Astrocyte (in vitro differentiated cells and primary cell): ENCODE data around the gene NCAM2. TPM values are rescaled to one million over a fixed set of nuclear protein-coding genes. Genes with fewer than 3 reads are reported as not detected.
A peak's percentile ranks its signal among the peaks of the same experiment; 100 is the strongest.

Experiments
- DNase-seq: peaks from one replicate; pipeline ENCODE4 v3.0.0-alpha.2; 2010; ENCODE audit warnings: low read depth
- FAIRE-seq: peaks from 2 replicates; lab custom pipeline; 2011; peaks lifted over from hg19 to GRCh38; lab: Jason Lieb, UNC
- H2AFZ ChIP-seq: 2 replicates; pipeline ENCODE4 v1.6.0; 2012; ENCODE audit warnings: low read depth, low read length, inconsistent platforms
- H3K27ac ChIP-seq: 2 replicates; pipeline ENCODE4 v1.5.1; 2011; ENCODE audit warnings: low read depth, low read length, inconsistent platforms
- H3K27me3 ChIP-seq: 2 replicates; pipeline ENCODE4 v1.6.0; 2011; ENCODE audit warnings: low read length, inconsistent platforms; ENCODE audit not compliant: insufficient read depth
- H3K36me3 ChIP-seq: 2 replicates; pipeline ENCODE4 v1.5.1; 2011; ENCODE audit warnings: low read length, inconsistent platforms; ENCODE audit not compliant: insufficient read depth
- H3K4me1 ChIP-seq: 2 replicates; pipeline ENCODE4 v1.5.1; 2011; ENCODE audit warnings: low read length, inconsistent platforms; ENCODE audit not compliant: insufficient read depth
- H3K4me2 ChIP-seq: 2 replicates; pipeline ENCODE4 v1.6.0; 2012; ENCODE audit warnings: low read length, inconsistent platforms
- H3K4me3 ChIP-seq: 2 replicates; pipeline ENCODE4 v1.5.1; 2011; ENCODE audit warnings: low read depth, mild to moderate bottlenecking, low read length, inconsistent platforms; ENCODE audit not compliant: insufficient read depth
- H3K79me2 ChIP-seq: 2 replicates; pipeline ENCODE4 v1.6.0; 2012; ENCODE audit warnings: mild to moderate bottlenecking, low read length, inconsistent platforms; ENCODE audit not compliant: insufficient read depth
- H3K9ac ChIP-seq: 2 replicates; pipeline ENCODE4 v1.6.0; 2012; ENCODE audit warnings: mild to moderate bottlenecking, low read length, inconsistent platforms
- H3K9me3 ChIP-seq: 2 replicates; pipeline ENCODE4 v1.5.1; 2012; ENCODE audit warnings: low read depth, mild to moderate bottlenecking, low read length, inconsistent platforms; ENCODE audit not compliant: insufficient read depth
- H4K20me1 ChIP-seq: 2 replicates; pipeline ENCODE4 v1.6.0; 2012; ENCODE audit warnings: low read length, inconsistent platforms; ENCODE audit not compliant: insufficient read depth
- H3K27ac Mint-ChIP-seq: one replicate; pipeline ENCODE4 v1.8.0; 2021; ENCODE audit warnings: mild to moderate bottlenecking, mixed read lengths; ENCODE audit not compliant: unreplicated experiment
- H3K27me3 Mint-ChIP-seq: one replicate; pipeline ENCODE4 v1.8.0; 2021; ENCODE audit warnings: low read depth, mixed read lengths; ENCODE audit not compliant: unreplicated experiment
- H3K36me3 Mint-ChIP-seq: one replicate; pipeline ENCODE4 v1.8.0; 2021; ENCODE audit warnings: low read depth, mixed read lengths; ENCODE audit not compliant: unreplicated experiment
- H3K4me1 Mint-ChIP-seq: one replicate; pipeline ENCODE4 v1.8.0; 2021; ENCODE audit warnings: low read depth, mixed read lengths; ENCODE audit not compliant: unreplicated experiment
- H3K4me3 Mint-ChIP-seq: one replicate; pipeline ENCODE4 v1.8.0; 2021; ENCODE audit warnings: mild to moderate bottlenecking, moderate library complexity, mixed read lengths; ENCODE audit not compliant: unreplicated experiment
- H3K9me3 Mint-ChIP-seq: one replicate; pipeline ENCODE4 v1.8.0; 2021; ENCODE audit warnings: mild to moderate bottlenecking, mixed read lengths; ENCODE audit not compliant: unreplicated experiment
- CTCF ChIP-seq: IDR thresholded peaks from 2 replicates; pipeline ENCODE4 v1.5.1; 2011; ENCODE audit warnings: low read depth, mild to moderate bottlenecking, inconsistent platforms, low read length, moderate library complexity; ENCODE audit not compliant: insufficient read depth
- EZH2 ChIP-seq: IDR thresholded peaks from 2 replicates; pipeline ENCODE4 v1.6.1; 2012; ENCODE audit warnings: mild to moderate bottlenecking, low read length, inconsistent platforms; ENCODE audit not compliant: insufficient read depth
- total RNA-seq: library from RNA; stranded (reverse); gene quantifications from 2 replicates; pipeline ENCODE4 v1.2.1, GENCODE V29; 2021

Gene NCAM2
- total RNA-seq, 1 donor from 2014 or later = 6.8 TPM

GRCh38 chr21:21025742-21026141 is 27.5 kb downstream of the NCAM2 start:
- H3K27ac ChIP-seq = no peak overlapping the region
- no peaks in the 10 kb centered on the region for H3K79me2 ChIP-seq
- no peak overlapping the region for H3K9ac ChIP-seq
- Mint-ChIP-seq H3K4me1 (no peaks in the 10 kb centered on the region), H3K9me3 (no peaks in the 10 kb centered on the region), H3K27ac (no peak overlapping the region), H3K4me3 (no peak overlapping the region), H3K36me3 (no peaks in the 10 kb centered on the region), H3K27me3 (no peaks in the 10 kb centered on the region)
- H3K9me3 ChIP-seq = no peaks in the 10 kb centered on the region
- H3K27me3 ChIP-seq = no peaks in the 10 kb centered on the region
- FAIRE-seq = no peak
- no peak overlapping the region for H3K4me3 ChIP-seq
- no peak overlapping the region for H3K4me2 ChIP-seq
- H3K36me3 ChIP-seq = no peaks in the 10 kb centered on the region
- no peak overlapping the region for H2AFZ ChIP-seq
- TF ChIP-seq CTCF = no peak
- no peak for TF ChIP-seq EZH2
- no peak for DNase-seq
- H4K20me1 ChIP-seq = no peaks in the 10 kb centered on the region
- peaks cover 3% of the 10 kb centered on the region for H3K4me1 ChIP-seq

- no peak overlapping the region for H3K27ac Mint-ChIP-seq
- H3K27me3 Mint-ChIP-seq = no peaks in the 10 kb centered on the region
- H3K9ac ChIP-seq = no peak overlapping the region
- no peaks in the 10 kb centered on the region for H3K79me2 ChIP-seq
- TF ChIP-seq CTCF (no peak), EZH2 (no peak)
- no peaks in the 10 kb centered on the region for H3K4me1 Mint-ChIP-seq
- no peak overlapping the region for H3K27ac ChIP-seq
- no peaks in the 10 kb centered on the region for H3K9me3 ChIP-seq
- H3K4me1 ChIP-seq = peaks cover 3% of the 10 kb centered on the region
- H3K36me3 Mint-ChIP-seq = no peaks in the 10 kb centered on the region
- H4K20me1 ChIP-seq = no peaks in the 10 kb centered on the region
- H3K36me3 ChIP-seq = no peaks in the 10 kb centered on the region
- H3K4me3 Mint-ChIP-seq = no peak overlapping the region
- no peak overlapping the region for H2AFZ ChIP-seq
- no peaks in the 10 kb centered on the region for H3K9me3 Mint-ChIP-seq
- H3K4me2 ChIP-seq = no peak overlapping the region
- H3K4me3 ChIP-seq = no peak overlapping the region
- FAIRE-seq (no peak), DNase-seq (no peak)
- no peaks in the 10 kb centered on the region for H3K27me3 ChIP-seq
Measured at GRCh38 chr21:21028275-21028820, 30.1 kb downstream of the NCAM2 start.

GRCh38 chr21:21029164-21029563 is 31.0 kb downstream of the NCAM2 start:
- Histone ChIP-seq H3K27ac (no peak overlapping the region), H3K27me3 (no peaks in the 10 kb centered on the region), H4K20me1 (no peaks in the 10 kb centered on the region), H3K9me3 (no peaks in the 10 kb centered on the region), H2AFZ (no peak overlapping the region), H3K4me2 (peak overlapping the region; percentile 19), H3K4me1 (peaks cover 3% of the 10 kb centered on the region), H3K36me3 (no peaks in the 10 kb centered on the region), H3K79me2 (no peaks in the 10 kb centered on the region), H3K9ac (no peak overlapping the region), H3K4me3 (no peak overlapping the region)
- Mint-ChIP-seq H3K9me3 (no peaks in the 10 kb centered on the region), H3K36me3 (no peaks in the 10 kb centered on the region), H3K27ac (no peak overlapping the region), H3K4me3 (no peak overlapping the region), H3K4me1 (no peaks in the 10 kb centered on the region), H3K27me3 (no peaks in the 10 kb centered on the region)
- peak; percentile 34 for DNase-seq
- TF ChIP-seq EZH2 (no peak), CTCF (no peak)
- no peak for FAIRE-seq
